HepG2 (cell line): ENCODE results near the gene NDUFB6. TPM values are rescaled to one million over a fixed set of nuclear protein-coding genes. Genes with fewer than 3 reads are reported as not detected.

ENCODE experiments used
- ARHGAP35 ChIP-seq: sonication (generic); formaldehyde crosslinking; IDR thresholded peaks from 2 replicates; pipeline ENCODE4 v1.9.0; 2022; ENCODE audit warnings: mild to moderate bottlenecking, inconsistent platforms, moderate library complexity, missing genetic modification reagents, borderline replicate concordance
- CHD4 ChIP-seq: fragments of 200-600 bp; sonication (generic); IDR thresholded peaks from 2 replicates; pipeline ENCODE4 v1.7.0; 2017; ENCODE audit warnings: mild to moderate bottlenecking, low read length, borderline replicate concordance
- IKZF1 ChIP-seq: fragments of 450-650 bp; IDR thresholded peaks from 2 replicates; pipeline ENCODE4 v1.7.1; 2016
- KLF15 ChIP-seq: sonication (generic); formaldehyde crosslinking; IDR thresholded peaks from 2 replicates; pipeline ENCODE4 v1.8.1; 2023; ENCODE audit warnings: borderline replicate concordance, mild to moderate bottlenecking, inconsistent platforms, missing genetic modification reagents, mixed read lengths
- NFIC ChIP-seq: IDR thresholded peaks from 2 replicates; pipeline ENCODE4 v1.6.1; 2012; ENCODE audit warnings: mild to moderate bottlenecking, low read length, inconsistent platforms
- PRDM4 ChIP-seq: sonication (generic); formaldehyde crosslinking; IDR thresholded peaks from 2 replicates; pipeline ENCODE4 v1.9.0; 2021; ENCODE audit warnings: missing genetic modification reagents, borderline replicate concordance
- RARG ChIP-seq: sonication (generic); formaldehyde crosslinking; IDR thresholded peaks from 2 replicates; pipeline ENCODE4 v1.4.0; 2020; ENCODE audit warnings: low read depth, mild to moderate bottlenecking, missing genetic modification reagents
- SOX5 ChIP-seq: IDR thresholded peaks from 2 replicates; pipeline ENCODE4 v1.6.1; 2016; ENCODE audit warnings: borderline replicate concordance
- SP5 ChIP-seq: IDR thresholded peaks from 2 replicates; pipeline ENCODE4 v1.6.1; 2016; ENCODE audit warnings: low read depth, borderline replicate concordance
- SRSF9 ChIP-seq: fragments of 200-400 bp; formaldehyde crosslinking; IDR thresholded peaks from 2 replicates; pipeline ENCODE4 v1.6.1; 2018; ENCODE audit warnings: borderline replicate concordance, mild to moderate bottlenecking, low read depth, low read length; ENCODE audit not compliant: insufficient read depth, poor library complexity, severe bottlenecking
- TMF1 ChIP-seq: sonication (generic); formaldehyde crosslinking; IDR thresholded peaks from 2 replicates; pipeline ENCODE4 v1.8.1; 2022; ENCODE audit warnings: low read depth, missing genetic modification reagents
- TP53 ChIP-seq: sonication (generic); formaldehyde crosslinking; conservative IDR thresholded peaks from 2 replicates; pipeline ENCODE4 v1.4.0; 2020; ENCODE audit warnings: missing genetic modification reagents
- TRIM24 ChIP-seq: sonication (generic); formaldehyde crosslinking; IDR thresholded peaks from 2 replicates; pipeline ENCODE4 v1.8.0; 2022; ENCODE audit warnings: mild to moderate bottlenecking, missing genetic modification reagents
- ZFP36L1 ChIP-seq: sonication (generic); formaldehyde crosslinking; IDR thresholded peaks from 2 replicates; pipeline ENCODE4 v1.8.0; 2022; ENCODE audit warnings: mild to moderate bottlenecking, missing genetic modification reagents, moderate library complexity
- ZNF280B ChIP-seq: sonication (generic); formaldehyde crosslinking; IDR thresholded peaks from 2 replicates; pipeline ENCODE4 v1.5.0; 2020; ENCODE audit warnings: missing genetic modification reagents, mild to moderate bottlenecking, borderline replicate concordance
- ZNF383 ChIP-seq: sonication (generic); formaldehyde crosslinking; IDR thresholded peaks from 2 replicates; pipeline ENCODE4 v1.4.0; 2020; ENCODE audit warnings: missing genetic modification reagents, mild to moderate bottlenecking, borderline replicate concordance
- ZNF430 ChIP-seq: sonication (generic); formaldehyde crosslinking; IDR thresholded peaks from 2 replicates; pipeline ENCODE4 v1.9.0; 2021; ENCODE audit warnings: mild to moderate bottlenecking, missing genetic modification reagents
- ZNF550 ChIP-seq: sonication (generic); formaldehyde crosslinking; IDR thresholded peaks from 2 replicates; pipeline ENCODE4 v1.4.0; 2020; ENCODE audit warnings: mild to moderate bottlenecking, missing genetic modification reagents, borderline replicate concordance
- ZNF629 ChIP-seq: sonication (generic); formaldehyde crosslinking; conservative IDR thresholded peaks from 2 replicates; pipeline ENCODE4 v1.5.0; 2020; ENCODE audit warnings: missing genetic modification reagents
- ZNF784 ChIP-seq: sonication (generic); formaldehyde crosslinking; IDR thresholded peaks from 2 replicates; pipeline ENCODE4 v1.5.1; 2020; ENCODE audit warnings: missing genetic modification reagents, mild to moderate bottlenecking, borderline replicate concordance
- polyA plus RNA-seq, 8 experiments: library from polyadenylated mRNA; depleted of rRNA in 3 of 8; stranded (reverse) in 7 of 8; unstranded in 1 of 8; fragments of >200 nt; fragmentation: Illumina TruSeq in 4 of 8; extraction: Trizol in 4 of 8; gene quantifications; 2 replicates each; pipeline versions ENCODE4 v1.2.1 to v1.2.3, GENCODE V29; 2011 to 2016; ENCODE audit warnings: low read depth in 4 of 8, missing spikeins in 1 of 8, mixed read lengths in 1 of 8; ENCODE audit not compliant: insufficient read depth in 1 of 8
- total RNA-seq, 5 experiments: library from RNA; depleted of rRNA; stranded (reverse); fragments of >200 nt; fragmentation: Illumina TruSeq; extraction: Trizol; gene quantifications; 2 replicates each; pipeline ENCODE4 v1.2.3, GENCODE V29; 2016; ENCODE audit warnings: low read depth in 1 of 5

Gene NDUFB6
- total and polyA plus RNA-seq, 2 of the 13 experiments (the other 11 are each of a cell fraction or from before 2014, with no cell fraction given), result 31.2 to 81.9 TPM

- TF ChIP-seq TMF1 (CRISPR knock-in tag) (no peak), ZNF430 (no peak), IKZF1 (no peak), CHD4 (no peak), ZNF629 (CRISPR knock-in tag) (peak; percentile 89), SRSF9 (no peak), PRDM4 (CRISPR knock-in tag) (no peak), ZFP36L1 (CRISPR knock-in tag) (no peak), RARG (no peak), SP5 (CRISPR knock-in tag) (no peak), ZNF550 (no peak), TP53 (CRISPR knock-in tag) (no peak), ARHGAP35 (CRISPR knock-in tag) (no peak), ZNF784 (no peak), TRIM24 (CRISPR knock-in tag) (no peak), KLF15 (CRISPR knock-in tag) (no peak), ZNF280B (CRISPR knock-in tag) (no peak), ZNF383 (CRISPR knock-in tag) (no peak), NFIC (no peak), SOX5 (CRISPR knock-in tag) (no peak)
Observed at GRCh38 chr9:32550150-32550561, 22.8 kb downstream of the NDUFB6 start (continued).
